Stimulated activated CD4-positive, alpha-beta T cell treated with anti-CD3 and anti-CD28 coated beads, Interleukin-4, amount 100 ng/mL, for 48 hours (primary cell): ENCODE data around the gene ST3GAL3.

Experiments
- DNase-seq, 2 donors: peaks; one replicate each; pipeline ENCODE4 v3.0.0-alpha.2; 2020; ENCODE audit warnings: low read depth in 2 of 2

ST3GAL3 gene

DNA sequence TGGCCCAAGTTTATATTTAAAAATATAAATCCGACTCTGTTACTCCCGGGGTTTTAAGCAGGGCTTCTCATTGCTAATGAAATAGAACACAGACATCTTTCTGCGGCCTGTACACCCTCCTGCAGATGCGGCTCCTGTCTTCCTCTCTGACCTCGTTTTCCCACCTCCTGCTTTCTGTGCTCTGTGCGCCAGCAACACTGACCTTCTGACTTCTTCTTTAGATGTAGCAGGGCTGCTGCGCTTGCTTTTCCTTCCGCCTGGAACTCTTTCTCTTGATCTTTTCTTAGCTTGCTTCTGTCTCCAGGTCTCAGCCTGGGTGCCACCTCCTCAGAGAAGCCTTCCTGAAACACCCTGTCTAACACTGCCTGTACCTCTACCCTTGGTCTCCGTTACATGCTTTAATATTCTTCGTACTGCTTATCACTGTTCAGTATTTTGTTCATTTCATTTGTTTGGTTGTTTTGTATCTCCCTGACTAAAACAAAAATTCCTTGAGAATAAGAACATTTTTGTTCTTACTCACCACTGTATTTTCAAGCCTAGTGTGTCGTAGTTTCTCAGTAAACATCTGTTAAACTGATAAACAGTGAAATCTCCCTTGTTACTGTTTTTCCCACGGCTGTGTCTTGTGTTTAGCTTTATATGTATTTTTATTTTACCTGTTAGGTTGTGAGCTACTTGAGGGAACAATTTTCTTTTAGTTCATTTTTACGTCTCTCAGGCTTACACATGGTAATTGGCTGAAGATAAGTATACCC, 79.0 kb downstream of the ST3GAL3 start:
- DNase-seq = no peak

GRCh38 chr1:43786960-43787359, 79.6 kb downstream of the ST3GAL3 start:
- DNase-seq = no peak

DNA sequence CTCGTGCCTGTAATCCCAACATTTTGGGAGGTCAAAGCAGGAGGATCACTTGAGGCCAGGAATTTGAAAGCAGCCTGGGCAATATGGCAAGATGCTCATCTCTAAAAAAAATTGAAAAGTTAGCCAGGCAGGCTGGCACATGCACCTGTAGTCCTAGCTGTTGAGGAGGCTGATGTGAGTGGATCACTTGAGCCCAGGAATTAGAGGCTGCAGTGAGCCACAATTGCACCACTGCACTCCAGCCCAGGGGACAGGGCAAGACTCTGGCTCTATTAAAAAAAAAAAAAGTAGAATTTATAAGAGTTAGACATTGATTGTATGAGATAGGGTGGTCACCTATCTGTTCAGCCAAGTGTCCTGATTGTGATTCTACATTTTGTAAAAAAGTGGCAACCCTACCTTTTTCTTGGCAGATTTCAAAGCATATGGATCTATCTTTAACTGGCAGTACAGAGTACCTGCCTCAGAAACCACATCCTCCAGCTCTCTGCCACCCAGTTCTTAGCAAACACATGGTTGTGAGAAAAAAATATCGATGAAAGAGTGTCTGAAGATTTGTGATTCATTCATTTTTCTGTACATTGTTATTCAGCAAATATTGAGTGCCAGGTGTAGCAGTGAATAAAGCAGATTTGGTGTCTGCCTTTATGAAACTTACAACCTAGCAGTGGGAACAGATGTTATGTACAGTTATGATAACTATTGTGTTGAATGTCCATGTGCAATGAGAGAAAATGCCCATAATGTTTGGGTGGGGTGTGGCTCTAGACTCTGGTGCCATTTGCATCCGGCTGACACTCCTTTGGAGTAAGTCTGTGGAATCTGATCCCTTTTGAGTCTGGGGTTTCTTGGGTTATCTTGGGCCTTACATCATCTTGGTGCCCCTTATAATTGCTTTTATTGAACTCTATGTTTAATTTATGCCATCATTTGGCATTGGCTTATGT, 82.5 kb downstream of the ST3GAL3 start:
- no peak for DNase-seq

DNA sequence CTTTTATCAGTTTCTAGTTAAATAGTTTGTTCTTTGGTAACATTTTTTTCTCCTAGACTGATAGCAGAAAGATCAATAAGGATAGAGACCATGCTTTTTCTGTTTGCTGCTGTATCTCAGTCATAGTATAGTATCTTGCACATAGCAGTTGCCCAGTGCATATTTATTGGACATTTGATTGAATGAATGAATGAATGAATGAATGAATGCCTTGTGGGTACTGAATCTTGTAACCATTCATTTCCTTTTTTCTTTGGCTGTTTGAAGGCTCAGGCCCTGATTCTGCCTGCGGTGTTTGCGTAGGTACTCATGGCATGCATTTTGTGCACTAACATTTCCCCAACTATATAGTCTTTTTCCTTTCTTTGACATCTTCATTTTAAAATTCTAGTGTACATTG, 83.9 kb downstream of the ST3GAL3 start:
- no peak for DNase-seq

GRCh38 chr1:43796111-43796581, 88.8 kb downstream of the ST3GAL3 start:
- DNase-seq = no peak

- no peak for DNase-seq
These were observed 90.6 kb downstream of the ST3GAL3 start for GRCh38 chr1:43797891-43798290.

DNA sequence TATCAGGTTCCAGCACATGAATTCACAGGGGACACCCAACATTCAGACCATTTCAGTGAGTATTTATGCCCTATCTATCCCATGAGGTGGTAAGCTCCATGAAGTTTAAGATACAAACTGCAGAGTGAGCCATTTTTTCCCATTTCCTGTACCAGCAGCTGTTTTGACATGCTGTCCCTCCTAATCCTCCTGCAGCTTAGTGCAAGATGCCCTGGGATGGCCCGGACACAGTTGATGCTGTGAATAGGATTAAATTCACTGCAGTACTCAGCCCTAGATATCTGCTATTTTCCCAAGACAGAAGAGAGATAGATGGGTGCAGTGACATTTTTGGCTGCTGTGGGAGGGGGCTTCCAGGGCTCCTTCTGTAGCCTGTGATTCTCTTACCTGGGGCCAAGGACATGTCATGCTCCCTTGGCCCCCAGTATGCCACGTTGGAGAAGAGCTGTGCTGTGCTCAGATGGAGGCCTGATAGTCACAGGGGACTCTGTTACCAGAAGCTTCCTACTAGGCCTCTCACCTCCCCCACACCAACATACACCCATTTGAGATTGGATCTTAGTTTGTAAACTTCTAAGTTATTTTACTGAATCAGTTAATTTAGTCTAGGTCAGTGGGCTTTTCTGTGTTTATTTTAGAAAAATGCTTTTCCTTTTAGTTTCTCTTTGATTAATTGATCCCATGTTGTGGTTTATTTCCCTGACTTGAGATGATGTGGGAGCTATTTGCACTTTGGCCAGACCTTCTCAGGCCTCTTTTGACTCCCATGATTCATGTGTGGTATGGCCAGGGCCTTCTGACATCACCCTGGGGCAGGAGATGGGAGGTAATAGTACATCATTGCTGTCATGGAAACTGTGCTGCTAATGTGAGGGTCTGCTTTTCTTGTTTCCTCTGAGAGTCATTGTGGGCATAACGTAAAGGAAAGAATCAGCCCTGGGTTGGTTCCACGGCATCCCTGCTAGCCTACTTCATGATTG, 92.6 kb downstream of the ST3GAL3 start:
- no peak for DNase-seq

- DNase-seq = no peak
These were observed 93.4 kb downstream of the ST3GAL3 start for GRCh38 chr1:43800771-43801170.

- no peak for DNase-seq
These were observed 93.9 kb downstream of the ST3GAL3 start for GRCh38 chr1:43801203-43801602.

GRCh38 chr1:43802356-43802980, 95.1 kb downstream of the ST3GAL3 start:
- DNase-seq = no peak

DNA sequence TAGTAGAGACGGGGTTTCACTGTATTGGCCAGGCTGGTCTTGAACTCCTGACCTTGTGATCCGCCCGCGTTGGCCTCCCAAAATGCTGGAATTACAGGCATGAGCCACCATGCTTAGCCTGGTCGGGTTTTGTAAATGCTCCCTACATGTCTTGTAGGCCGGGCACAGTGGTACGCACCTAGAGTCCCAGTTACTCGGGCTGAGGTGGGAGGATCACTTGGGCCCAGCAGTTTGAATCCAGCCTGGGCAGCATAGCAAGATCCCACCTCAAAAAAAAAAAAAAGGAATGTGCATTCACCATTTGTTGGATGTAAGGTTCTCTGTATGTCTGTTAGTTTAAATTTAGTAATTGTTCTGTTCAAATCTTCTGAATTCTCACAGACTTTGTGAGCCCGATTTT, 95.8 kb downstream of the ST3GAL3 start:
- no peak for DNase-seq

- no peak for DNase-seq
These were observed 96.3 kb downstream of the ST3GAL3 start for GRCh38 chr1:43803646-43804045.

- DNase-seq = no peak
These were observed 97.2 kb downstream of the ST3GAL3 start for GRCh38 chr1:43804569-43804968.

- no peak for DNase-seq
These were observed 98.0 kb downstream of the ST3GAL3 start for GRCh38 chr1:43805340-43805739.

DNA sequence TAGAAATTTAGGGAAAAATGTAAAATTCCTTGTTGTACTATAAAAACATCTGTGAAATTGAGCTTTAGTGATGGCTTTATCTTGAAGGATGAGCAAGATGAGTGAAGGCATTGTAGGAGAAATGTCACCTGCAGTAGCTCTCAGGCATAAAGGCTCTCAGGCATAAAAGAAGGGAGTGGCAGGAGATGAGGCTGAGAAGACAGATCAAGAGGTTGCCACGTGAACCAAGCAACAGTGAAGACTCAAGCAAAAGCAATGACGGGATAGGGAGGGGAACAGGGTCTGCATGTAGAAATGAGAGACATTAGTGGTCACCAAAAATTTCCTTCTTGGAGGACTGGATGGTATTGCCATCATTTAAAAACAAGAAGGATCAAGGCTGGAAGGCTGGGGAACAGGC, 98.8 kb downstream of the ST3GAL3 start:
- no peak for DNase-seq

DNA sequence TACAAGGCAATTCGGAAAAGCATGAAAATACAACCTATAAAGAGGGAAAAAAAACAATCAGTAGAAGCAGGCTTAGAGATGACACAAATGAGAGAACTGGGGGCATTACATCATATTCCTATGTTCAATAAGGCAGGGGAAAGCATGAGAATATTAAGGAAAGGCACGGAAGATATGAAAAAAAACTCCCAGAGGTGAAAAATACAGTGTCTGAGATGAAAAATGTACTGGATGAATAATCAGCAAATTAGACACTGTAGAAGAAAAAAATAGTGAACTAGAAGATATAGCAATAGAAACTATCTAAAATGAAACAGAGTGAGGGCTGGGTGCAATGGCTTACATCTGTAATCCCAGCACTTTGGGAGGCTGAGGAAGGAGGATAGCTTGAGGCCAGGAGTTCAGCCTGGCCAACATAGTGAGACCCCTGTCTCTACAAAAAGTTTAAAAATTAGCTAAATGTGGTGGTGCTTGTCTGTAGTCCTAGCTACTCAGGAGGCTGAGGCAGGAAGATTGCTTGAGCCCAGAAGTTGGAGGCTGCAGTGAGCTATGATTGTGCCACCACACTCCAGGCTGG, 101.8 kb downstream of the ST3GAL3 start:
- DNase-seq = no peak

DNA sequence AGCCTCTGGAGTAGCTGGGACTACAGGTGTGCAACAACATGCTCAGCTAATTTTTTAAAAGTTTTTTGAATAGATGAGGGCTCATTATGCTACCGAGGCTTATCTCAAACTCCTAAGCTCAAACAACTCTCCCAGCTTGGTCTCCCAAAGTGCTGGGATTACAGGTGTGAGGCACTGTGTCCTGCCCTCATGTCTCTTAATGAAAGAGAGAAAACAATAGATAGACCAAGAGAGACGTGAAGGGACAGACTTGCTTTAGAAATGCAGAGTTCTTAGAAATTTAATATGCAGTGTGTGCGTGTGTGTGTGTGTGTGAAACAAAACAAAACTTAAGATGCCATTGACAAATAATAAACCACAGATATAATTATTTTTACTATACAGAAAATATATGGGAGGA, 105.2 kb downstream of the ST3GAL3 start:
- DNase-seq = no peak

GRCh38 chr1:43814401-43814800, 107.1 kb downstream of the ST3GAL3 start:
- no peak for DNase-seq

- DNase-seq = no peak
These were observed 110.1 kb downstream of the ST3GAL3 start for GRCh38 chr1:43817304-43817939.

DNA sequence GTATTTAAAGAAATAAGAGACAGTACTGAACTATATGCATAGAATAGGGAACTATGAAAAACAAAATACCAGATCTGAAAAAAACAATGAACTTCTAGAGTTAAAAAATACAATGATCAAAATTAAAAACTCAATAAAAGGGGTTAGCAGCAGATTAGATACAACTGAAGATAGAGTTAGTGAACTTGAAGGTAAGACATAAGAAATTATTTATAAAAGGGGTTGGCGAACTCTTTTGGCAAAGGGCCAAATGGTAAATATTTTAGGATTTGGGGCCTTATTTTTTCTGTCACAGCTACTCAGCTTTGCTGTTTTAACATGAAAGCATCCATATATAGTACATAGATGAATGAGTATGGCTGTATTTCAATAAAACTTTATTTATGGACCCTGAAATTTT, 111.4 kb downstream of the ST3GAL3 start:
- no peak for DNase-seq
